Measurements from ENCODE around the gene ACHE. TPM values are rescaled to one million over a fixed set of nuclear protein-coding genes. Genes with fewer than 3 reads are reported as not detected.
A peak's percentile ranks its signal among the peaks of the same experiment; 100 is the strongest.

Gene ACHE
- total and polyA plus RNA-seq, 3 donors from 2014 or later, result 5.1 to 10.5 (median 9.8) TPM

DNA sequence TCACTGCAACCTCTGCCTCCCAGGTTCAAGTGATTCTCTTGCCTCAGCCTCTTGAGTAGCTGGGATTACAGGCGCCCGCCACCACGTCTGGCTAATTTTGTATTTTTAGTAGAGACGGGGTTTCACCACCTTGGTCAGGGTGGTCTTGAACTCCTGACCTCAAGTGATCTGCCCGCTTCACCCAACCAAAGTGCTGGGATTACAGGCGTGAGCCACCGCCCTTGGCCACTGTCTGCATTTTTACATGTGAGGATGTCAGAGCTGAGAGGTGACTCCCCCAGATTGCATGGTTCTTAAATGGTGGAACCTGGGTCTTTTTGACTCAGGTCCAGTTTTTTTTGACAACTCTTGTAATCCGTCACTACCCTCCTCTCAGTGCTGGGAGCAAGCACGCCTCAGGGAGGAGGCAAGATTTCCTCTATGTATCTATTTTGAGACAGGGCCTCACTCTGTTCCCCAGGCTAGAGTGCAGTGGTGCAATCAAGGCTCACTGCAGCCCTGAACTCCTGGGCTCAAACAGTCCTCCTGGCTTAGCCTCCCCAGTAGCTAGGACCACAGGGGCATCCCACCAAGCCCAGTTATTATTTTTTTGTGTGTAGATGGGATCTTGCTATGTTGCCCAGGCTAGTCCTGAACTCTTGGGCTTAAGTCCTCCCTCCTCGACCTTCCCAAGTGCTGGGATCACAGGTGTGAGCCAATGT lies 21.9 kb downstream of the ACHE start:
- intact Hi-C loops (cut with DNase I; ENCODE audit: low total_unique reads), result no loop called here
- peak overlapping the region in 1 of 2 donors; percentile 99 for H3K4me3 ChIP-seq
- H3K27ac ChIP-seq, result peak overlapping the region; percentile 96
- peaks cover 30% of the 10 kb centered on the region for H3K4me1 ChIP-seq
- 64 to 70% methylated on average over 10 of the region's 10 CpGs for WGBS, 2 donors
- H3K27me3 ChIP-seq, result no peaks in the 10 kb centered on the region
- H3K9me3 ChIP-seq, result no peaks in the 10 kb centered on the region
- no peaks in the 10 kb centered on the region for H3K36me3 ChIP-seq (ENCODE audit: low read depth, missing control alignments)
- TF ChIP-seq, protein P1, sequence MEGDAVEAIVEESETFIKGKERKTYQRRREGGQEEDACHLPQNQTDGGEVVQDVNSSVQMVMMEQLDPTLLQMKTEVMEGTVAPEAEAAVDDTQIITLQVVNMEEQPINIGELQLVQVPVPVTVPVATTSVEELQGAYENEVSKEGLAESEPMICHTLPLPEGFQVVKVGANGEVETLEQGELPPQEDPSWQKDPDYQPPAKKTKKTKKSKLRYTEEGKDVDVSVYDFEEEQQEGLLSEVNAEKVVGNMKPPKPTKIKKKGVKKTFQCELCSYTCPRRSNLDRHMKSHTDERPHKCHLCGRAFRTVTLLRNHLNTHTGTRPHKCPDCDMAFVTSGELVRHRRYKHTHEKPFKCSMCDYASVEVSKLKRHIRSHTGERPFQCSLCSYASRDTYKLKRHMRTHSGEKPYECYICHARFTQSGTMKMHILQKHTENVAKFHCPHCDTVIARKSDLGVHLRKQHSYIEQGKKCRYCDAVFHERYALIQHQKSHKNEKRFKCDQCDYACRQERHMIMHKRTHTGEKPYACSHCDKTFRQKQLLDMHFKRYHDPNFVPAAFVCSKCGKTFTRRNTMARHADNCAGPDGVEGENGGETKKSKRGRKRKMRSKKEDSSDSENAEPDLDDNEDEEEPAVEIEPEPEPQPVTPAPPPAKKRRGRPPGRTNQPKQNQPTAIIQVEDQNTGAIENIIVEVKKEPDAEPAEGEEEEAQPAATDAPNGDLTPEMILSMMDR (IDR thresholded peaks at IDR 0.05), result no peak
- no peak for TF ChIP-seq POLR2A (IDR thresholded peaks at IDR 0.05)
- DNase-seq, result no peak

DNA sequence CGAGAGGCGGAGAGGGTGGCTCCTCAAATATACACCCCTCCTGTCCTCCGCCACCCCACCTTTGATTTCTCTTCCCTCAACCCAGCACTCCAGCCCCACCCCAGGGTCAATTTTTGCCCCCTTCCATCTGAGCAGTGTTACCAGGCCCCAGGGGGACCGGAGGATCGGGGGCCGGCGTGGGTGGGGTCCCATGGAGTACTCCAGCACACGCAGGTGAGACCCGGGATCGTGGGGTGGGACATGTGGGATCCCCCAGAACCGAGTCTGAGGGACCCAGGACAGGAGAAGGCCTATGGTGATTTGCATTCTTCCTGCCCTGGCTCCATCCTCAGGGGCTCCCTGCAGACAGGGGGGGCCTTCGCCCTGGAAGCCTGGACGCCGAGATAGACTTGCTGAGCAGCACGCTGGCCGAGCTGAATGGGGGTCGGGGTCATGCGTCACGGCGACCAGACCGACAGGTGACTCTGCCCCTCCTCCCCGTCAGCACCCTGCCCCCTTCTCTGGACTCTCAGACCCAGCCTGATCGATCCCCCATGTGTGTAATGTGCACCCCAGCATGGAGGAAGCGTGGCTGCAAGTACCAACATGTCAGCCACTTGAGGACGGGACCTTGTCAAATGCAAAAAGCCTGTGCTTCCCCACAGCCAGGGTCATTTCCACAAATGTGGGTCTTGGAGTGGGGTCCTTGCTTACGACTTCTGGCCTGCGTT lies 27.8 kb downstream of the ACHE start:
- no peaks in the 10 kb centered on the region for H3K27me3 ChIP-seq
- peaks cover 25% of the 10 kb centered on the region for H3K4me1 ChIP-seq
- DNase-seq, result no peak
- peak overlapping the region; percentile 78 to 92 for H3K4me3 ChIP-seq
- WGBS, 2 donors, result 19 to 43% methylated on average over 14 to 26 of the region's 27 CpGs
- no peaks in the 10 kb centered on the region for H3K9me3 ChIP-seq
- intact Hi-C loops (cut with DNase I; ENCODE audit: low total_unique reads), result no loop called here
- H3K27ac ChIP-seq, result peak overlapping the region; percentile 94 to 98
- no peaks in the 10 kb centered on the region for H3K36me3 ChIP-seq (ENCODE audit: low read depth, missing control alignments)
- TF ChIP-seq POLR2A (IDR thresholded peaks at IDR 0.05), result no peak
- TF ChIP-seq, protein P1 (IDR thresholded peaks at IDR 0.05), result no peak

DNA sequence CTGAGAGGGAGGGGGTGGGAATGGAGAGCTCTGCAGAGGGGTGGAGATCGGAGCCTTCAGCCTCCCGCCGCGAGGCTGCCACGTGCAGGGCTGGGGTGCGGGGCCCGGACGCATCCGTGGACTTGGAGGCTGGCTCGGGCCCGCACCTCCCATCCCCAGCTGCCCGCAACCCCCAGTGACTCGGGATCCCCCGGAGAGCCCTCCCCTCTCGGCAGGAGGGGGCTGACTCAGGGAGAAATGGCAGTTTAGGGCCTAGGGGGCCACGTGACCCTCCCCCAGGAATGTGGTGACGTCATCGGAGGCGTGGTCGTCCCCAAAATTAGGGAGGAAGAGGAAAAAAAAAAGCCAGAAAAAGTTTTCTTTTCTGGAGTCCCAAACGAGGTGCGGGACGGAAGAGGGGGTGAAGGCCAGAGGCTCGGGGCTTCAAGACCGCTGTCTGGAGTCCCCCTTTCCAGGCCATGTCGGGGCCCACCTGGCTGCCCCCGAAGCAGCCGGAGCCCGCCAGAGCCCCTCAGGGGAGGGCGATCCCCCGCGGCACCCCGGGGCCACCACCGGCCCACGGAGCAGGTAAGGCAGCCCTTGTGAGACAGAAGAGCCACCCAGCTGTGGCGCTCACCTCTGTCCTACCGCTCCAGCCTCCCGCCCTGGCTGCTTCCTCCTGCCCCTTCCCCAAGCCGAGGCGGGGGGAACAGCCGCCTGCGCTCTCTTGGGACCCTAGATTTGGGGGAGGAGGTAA lies 28.5 kb downstream of the ACHE start, which contains the start of gene TRIP6:
TSS of gene TRIP6 (plus strand) at position 348 of the 736 bp plus-strand sequence. CDS start at position 459, 111 bp downstream.
- H3K4me3 ChIP-seq, result peak within 1 kb of the TSS; percentile 78 to 92
- WGBS, 2 donors, result 15 to 36% methylated on average over 13 to 42 of the region's 42 CpGs
- intact Hi-C loops (cut with DNase I; ENCODE audit: low total_unique reads), result no loop called here

DNA sequence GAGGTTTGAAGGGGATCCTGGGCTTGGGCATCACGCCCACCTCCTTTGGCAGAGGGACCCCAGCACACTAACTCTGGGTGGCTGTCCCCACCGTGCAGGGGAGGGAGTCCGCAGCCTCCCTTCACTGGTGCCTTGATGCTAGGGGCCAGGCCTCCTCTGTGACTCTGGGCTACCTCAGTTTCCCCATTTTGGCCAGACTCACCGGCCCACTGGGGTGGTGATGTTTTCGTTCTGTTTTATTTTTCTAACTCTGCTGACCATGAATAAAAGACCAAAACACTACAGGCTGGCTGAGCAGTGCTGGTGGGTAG lies 29.0 kb downstream of the ACHE start:
- 0 to 37% methylated on average over 2 to 5 of the region's 5 CpGs for whole genome bisulfite sequencing, 2 donors
- peak overlapping the region; percentile 94 to 98 for H3K27ac ChIP-seq
- intact Hi-C loops (cut with DNase I; ENCODE audit: low total_unique reads), result no loop called here
- H3K4me3 ChIP-seq, result peak overlapping the region; percentile 78 to 92
- no peak for DNase-seq
- TF ChIP-seq, protein P1 (IDR thresholded peaks at IDR 0.05), result no peak
- no peak for TF ChIP-seq POLR2A (IDR thresholded peaks at IDR 0.05)
- H3K9me3 ChIP-seq, result no peaks in the 10 kb centered on the region
- H3K36me3 ChIP-seq (ENCODE audit: low read depth, missing control alignments), result no peaks in the 10 kb centered on the region
- peaks cover 25% of the 10 kb centered on the region for H3K4me1 ChIP-seq
- no peaks in the 10 kb centered on the region for H3K27me3 ChIP-seq

More for the DNA sequence above, 28.5 kb downstream of the ACHE start, which contains the start of gene TRIP6:
- H3K36me3 ChIP-seq (ENCODE audit: low read depth, missing control alignments), result no peaks in the 10 kb centered on the region
- peaks cover 25% of the 10 kb centered on the region for H3K4me1 ChIP-seq
- TF ChIP-seq, protein P1 (IDR thresholded peaks at IDR 0.05), result no peak
- no peak for TF ChIP-seq POLR2A (IDR thresholded peaks at IDR 0.05)
- no peaks in the 10 kb centered on the region for H3K27me3 ChIP-seq
- H3K9me3 ChIP-seq, result no peaks in the 10 kb centered on the region
- peak; percentile 93 for DNase-seq
- H3K27ac ChIP-seq, result peak within 1 kb of the TSS; percentile 94 to 98

All from testis (tissue), 3 donors.